ACC112 (cell line): ENCODE data around the gene BBS9.

Experiments used
- H2AFZ ChIP-seq: fragments of 200-600 bp; sonication (generic); one replicate; pipeline ENCODE4 v1.6.0; 2017; ENCODE audit warnings: antibody characterized with exemption, low read length; ENCODE audit not compliant: unreplicated experiment
- H3K27ac ChIP-seq: fragments of 200-600 bp; sonication (generic); 2 replicates; pipeline ENCODE4 v1.5.1; 2014; ENCODE audit warnings: low read depth, mild to moderate bottlenecking, antibody characterized with exemption, low read length, moderate library complexity
- H3K27me3 ChIP-seq: fragments of 200-600 bp; sonication (generic); 2 replicates; pipeline ENCODE4 v1.6.1; 2014; ENCODE audit warnings: mild to moderate bottlenecking, antibody characterized with exemption, low read length, moderate library complexity, mixed read lengths; ENCODE audit not compliant: insufficient read depth
- H3K36me3 ChIP-seq: fragments of 200-600 bp; sonication (generic); 2 replicates; pipeline ENCODE4 v1.6.1; 2016; ENCODE audit warnings: mild to moderate bottlenecking, antibody characterized with exemption, low read length, moderate library complexity, mixed read lengths; ENCODE audit not compliant: insufficient read depth
- H3K4me1 ChIP-seq: fragments of 200-600 bp; sonication (generic); one replicate; pipeline ENCODE4 v1.6.1; 2016; ENCODE audit warnings: low read length, mixed read lengths; ENCODE audit not compliant: insufficient read depth, unreplicated experiment, control insufficient read depth
- H3K4me3 ChIP-seq: fragments of 200-600 bp; sonication (generic); 2 replicates; pipeline ENCODE4 v1.5.1; 2014; ENCODE audit warnings: mild to moderate bottlenecking, low read depth, low read length
- H3K79me2 ChIP-seq: fragments of 200-600 bp; sonication (generic); one replicate; pipeline ENCODE4 v1.6.0; 2016; ENCODE audit warnings: low read length; ENCODE audit not compliant: control insufficient read depth, unreplicated experiment, insufficient read depth

Gene BBS9

DNA sequence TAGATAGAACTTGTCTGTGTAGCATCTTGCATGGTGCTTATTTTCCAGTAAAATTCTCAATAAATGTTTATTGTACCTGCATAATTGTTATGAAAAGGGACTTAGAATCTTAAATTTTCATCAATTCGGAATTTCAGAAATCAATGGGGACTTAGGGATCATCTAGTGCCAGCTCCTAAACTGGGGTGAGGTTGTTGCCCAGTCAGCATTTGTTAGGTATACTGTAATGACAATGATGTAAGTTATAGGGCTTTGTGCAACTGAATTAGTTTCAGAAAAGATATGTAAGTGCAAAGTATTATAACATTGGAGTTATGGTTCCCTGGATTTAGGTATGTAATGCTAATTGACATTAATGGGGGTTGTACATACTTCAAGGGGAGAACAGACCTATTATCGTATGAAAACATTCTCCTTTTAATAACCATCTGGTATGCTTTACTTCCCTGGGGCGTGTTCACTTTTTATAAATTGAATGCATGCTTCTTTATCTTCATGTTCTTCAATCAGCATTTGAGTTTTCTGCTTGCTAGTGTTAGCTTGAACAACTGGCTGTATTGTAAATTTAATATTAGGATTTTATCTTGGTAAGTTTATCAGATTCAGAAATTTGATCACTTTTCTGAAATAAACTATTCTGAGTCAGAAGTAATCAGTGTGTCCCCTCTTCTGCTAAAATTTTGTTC is 270.3 kb downstream of the BBS9 start:
- H3K27ac ChIP-seq = no peak overlapping the region
- no peaks in the 10 kb centered on the region for H3K4me1 ChIP-seq
- no peaks in the 10 kb centered on the region for H3K79me2 ChIP-seq
- H3K36me3 ChIP-seq = no peaks in the 10 kb centered on the region
- no peaks in the 10 kb centered on the region for H3K27me3 ChIP-seq
- H2AFZ ChIP-seq = no peak overlapping the region
- no peak overlapping the region for H3K4me3 ChIP-seq

DNA sequence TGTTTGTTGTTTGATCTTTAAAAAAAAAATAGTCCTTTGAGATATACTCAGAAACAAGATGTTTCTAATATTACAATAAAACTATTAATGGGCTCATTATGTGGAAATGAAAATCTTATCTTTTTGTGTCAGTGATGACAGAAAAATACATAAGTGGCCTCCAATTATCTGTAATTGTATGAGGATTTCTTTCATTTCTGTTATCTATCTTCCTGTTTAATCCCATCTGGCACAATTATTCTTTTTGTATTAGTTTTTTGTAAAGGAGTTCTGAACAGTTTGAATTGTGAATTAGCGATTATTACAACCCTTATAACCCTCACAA is 270.8 kb downstream of the BBS9 start:
- no peak overlapping the region for H2AFZ ChIP-seq
- no peaks in the 10 kb centered on the region for H3K79me2 ChIP-seq
- H3K36me3 ChIP-seq = no peaks in the 10 kb centered on the region
- H3K27me3 ChIP-seq = no peaks in the 10 kb centered on the region
- no peak overlapping the region for H3K27ac ChIP-seq
- H3K4me1 ChIP-seq = no peaks in the 10 kb centered on the region
- H3K4me3 ChIP-seq = no peak overlapping the region

DNA sequence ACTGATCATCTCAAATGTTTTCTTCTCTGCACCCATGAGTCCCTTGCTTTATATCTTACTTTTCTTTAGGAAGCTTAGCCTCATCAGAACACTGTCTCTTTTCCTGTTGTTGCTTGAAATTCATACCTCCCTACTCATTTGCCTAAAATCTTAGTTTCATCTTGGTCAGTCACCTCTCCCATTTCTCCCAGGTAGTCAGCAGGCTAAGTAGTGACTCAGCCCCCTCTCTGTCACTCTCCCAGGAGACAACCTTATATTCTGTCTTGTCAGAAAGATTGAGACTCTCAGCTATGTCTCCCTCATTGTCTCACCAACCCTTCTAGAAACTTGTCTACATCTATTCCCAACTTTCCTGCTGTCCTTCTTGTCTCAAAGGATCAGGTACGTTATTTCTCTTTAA is 280.9 kb downstream of the BBS9 start:
- H3K79me2 ChIP-seq = no peaks in the 10 kb centered on the region
- H3K36me3 ChIP-seq = no peaks in the 10 kb centered on the region
- no peak overlapping the region for H2AFZ ChIP-seq
- H3K27ac ChIP-seq = no peak overlapping the region
- no peak overlapping the region for H3K4me3 ChIP-seq
- H3K4me1 ChIP-seq = no peaks in the 10 kb centered on the region
- no peaks in the 10 kb centered on the region for H3K27me3 ChIP-seq

DNA sequence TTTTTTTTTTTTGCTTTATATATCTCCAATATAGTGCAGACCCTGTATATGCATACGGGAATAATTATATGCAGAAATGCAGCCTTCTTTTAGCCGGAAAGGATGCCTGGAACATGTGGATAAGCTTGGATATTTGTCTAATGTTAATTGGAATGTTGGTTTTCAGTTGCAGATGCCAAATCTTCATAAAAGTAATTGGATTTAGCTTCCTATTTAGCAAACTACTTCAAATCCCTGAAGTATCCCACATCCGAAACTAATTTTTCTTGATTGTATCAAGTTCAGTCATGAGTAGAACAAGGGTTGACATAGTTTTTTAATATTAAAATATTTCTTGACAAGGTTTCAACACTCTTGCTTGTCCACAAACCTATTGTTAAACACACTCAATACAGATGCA is 281.7 kb downstream of the BBS9 start:
- Histone ChIP-seq H2AFZ (no peak overlapping the region), H3K4me1 (no peaks in the 10 kb centered on the region), H3K4me3 (no peak overlapping the region), H3K27ac (no peak overlapping the region), H3K36me3 (no peaks in the 10 kb centered on the region), H3K79me2 (no peaks in the 10 kb centered on the region), H3K27me3 (no peaks in the 10 kb centered on the region)

DNA sequence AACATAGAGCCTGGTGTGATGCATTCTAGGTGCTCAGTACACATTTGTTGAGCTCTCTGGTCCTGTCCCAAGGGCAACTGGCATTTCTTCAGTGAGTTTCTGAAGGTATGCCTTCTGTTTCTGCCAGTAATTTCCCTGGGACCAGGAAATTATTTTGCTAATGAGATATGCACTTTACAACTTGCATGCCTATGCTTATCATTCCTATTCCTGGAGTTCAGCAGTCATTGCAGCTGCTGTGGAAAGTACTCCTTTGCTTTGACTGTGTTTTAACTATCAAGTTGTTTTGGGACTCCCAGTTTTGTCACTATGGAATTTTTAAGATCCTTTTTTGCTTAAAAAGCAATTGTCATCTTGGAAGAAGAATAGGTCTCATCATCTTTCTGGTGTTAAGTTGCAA is 283.0 kb downstream of the BBS9 start:
- Histone ChIP-seq H3K79me2 (no peaks in the 10 kb centered on the region), H3K27me3 (no peaks in the 10 kb centered on the region), H3K4me1 (no peaks in the 10 kb centered on the region), H2AFZ (no peak overlapping the region), H3K36me3 (no peaks in the 10 kb centered on the region), H3K4me3 (no peak overlapping the region), H3K27ac (no peak overlapping the region)

DNA sequence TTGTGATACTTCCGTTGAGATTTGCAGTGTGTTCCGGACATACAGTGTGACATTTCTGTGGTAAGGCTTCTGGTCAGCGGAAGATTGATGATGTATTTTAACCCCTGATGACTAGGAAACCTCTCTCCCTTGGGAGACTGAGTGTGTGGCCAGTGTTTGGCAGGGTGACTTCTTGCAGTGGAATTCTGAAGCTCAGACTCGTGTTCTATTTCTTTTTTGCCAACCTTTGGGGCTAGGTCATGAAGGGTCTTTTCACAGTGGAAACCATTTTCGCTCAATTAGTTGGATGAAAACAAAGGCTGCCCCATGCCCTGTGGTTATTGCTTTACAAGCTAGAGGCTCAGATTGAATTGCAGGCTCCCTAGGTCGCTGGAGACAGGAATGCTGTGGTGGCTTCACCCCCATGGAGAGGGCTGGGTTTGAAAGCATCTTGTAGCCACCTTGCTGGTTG is 288.9 kb downstream of the BBS9 start:
- Histone ChIP-seq H3K36me3 (no peaks in the 10 kb centered on the region), H2AFZ (no peak overlapping the region), H3K4me1 (peaks cover 12% of the 10 kb centered on the region), H3K4me3 (no peak overlapping the region), H3K79me2 (no peaks in the 10 kb centered on the region), H3K27ac (no peak overlapping the region), H3K27me3 (no peaks in the 10 kb centered on the region)

DNA sequence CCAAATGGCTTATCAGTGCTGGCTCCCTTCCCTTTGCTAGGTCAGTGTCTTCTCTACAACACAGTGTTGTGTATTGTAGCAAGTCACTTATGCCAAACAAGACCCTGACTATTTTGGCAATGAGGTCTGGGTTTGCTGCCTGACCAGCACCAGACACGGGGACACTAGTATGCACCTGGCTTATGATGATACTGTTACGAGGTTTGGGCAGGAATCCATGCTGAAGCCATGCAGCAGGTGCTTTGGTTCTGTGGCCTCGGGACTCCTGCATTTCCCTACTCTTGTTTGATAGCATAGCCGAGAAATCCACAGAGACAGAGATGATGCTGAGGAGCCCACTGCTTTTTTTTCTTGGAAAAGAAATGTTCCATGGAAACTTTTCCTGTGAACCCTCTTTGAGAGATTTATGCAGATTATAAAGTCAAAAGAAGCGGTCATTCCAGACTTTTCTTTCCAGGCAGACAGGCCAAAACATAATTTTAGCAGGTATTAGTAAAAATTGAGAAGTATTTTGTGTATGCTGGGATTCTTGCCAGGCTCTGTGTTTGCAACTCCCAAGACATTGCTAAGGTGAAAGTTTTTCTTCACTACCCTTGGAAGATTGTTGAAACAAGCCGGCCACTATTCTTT is 291.1 kb downstream of the BBS9 start:
- Histone ChIP-seq H3K27ac (no peak overlapping the region), H3K4me3 (no peak overlapping the region), H2AFZ (no peak overlapping the region)

DNA sequence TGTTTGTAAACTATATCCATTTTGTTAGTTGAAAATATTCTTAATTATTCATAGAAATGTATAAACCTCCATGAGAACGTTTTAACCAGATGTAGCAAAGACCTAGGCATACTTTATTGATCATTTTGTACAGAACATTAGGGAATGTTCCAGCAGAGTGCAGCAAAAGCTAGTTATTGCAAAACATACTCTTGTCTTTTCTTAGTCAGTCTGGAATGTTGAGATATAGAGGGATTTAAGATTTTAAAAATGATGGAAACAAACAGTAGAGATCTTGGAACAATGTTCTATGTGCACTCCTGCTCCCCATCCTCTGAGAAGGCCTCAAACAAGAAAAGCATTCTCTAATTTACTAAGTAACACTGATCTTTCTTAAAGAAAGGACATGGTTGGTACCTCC is 292.1 kb downstream of the BBS9 start:
- peaks cover 12% of the 10 kb centered on the region for H3K4me1 ChIP-seq
- no peaks in the 10 kb centered on the region for H3K79me2 ChIP-seq
- H3K36me3 ChIP-seq = no peaks in the 10 kb centered on the region
- no peak overlapping the region for H3K4me3 ChIP-seq
- H3K27me3 ChIP-seq = no peaks in the 10 kb centered on the region
- H3K27ac ChIP-seq = no peak overlapping the region
- no peak overlapping the region for H2AFZ ChIP-seq

More for the DNA sequence above, 291.1 kb downstream of the BBS9 start:
- Histone ChIP-seq H3K4me1 (peaks cover 12% of the 10 kb centered on the region), H3K27me3 (no peaks in the 10 kb centered on the region), H3K36me3 (no peaks in the 10 kb centered on the region), H3K79me2 (no peaks in the 10 kb centered on the region)

DNA sequence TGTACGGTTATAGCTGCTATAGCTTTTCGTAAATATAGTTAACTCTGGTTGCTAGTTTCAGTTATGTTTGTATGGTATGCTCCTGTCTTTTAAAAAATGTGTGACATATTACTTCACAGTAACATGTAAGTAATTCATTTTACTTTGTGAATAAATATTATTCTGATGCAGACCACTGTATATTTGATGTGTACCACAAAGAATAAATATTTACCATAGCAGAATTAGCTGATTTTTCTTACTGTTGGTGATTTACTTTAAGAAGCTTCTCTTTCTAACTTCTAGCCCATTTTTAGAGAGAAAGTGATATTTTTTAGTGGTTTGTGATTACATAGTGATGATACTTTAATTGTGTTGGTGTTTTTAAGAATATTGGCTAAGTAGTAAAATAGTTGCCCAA is 292.8 kb downstream of the BBS9 start:
- no peaks in the 10 kb centered on the region for H3K27me3 ChIP-seq
- H2AFZ ChIP-seq = no peak overlapping the region
- H3K79me2 ChIP-seq = no peaks in the 10 kb centered on the region
- H3K27ac ChIP-seq = no peak overlapping the region
- peaks cover 12% of the 10 kb centered on the region for H3K4me1 ChIP-seq
- no peaks in the 10 kb centered on the region for H3K36me3 ChIP-seq
- H3K4me3 ChIP-seq = no peak overlapping the region

DNA sequence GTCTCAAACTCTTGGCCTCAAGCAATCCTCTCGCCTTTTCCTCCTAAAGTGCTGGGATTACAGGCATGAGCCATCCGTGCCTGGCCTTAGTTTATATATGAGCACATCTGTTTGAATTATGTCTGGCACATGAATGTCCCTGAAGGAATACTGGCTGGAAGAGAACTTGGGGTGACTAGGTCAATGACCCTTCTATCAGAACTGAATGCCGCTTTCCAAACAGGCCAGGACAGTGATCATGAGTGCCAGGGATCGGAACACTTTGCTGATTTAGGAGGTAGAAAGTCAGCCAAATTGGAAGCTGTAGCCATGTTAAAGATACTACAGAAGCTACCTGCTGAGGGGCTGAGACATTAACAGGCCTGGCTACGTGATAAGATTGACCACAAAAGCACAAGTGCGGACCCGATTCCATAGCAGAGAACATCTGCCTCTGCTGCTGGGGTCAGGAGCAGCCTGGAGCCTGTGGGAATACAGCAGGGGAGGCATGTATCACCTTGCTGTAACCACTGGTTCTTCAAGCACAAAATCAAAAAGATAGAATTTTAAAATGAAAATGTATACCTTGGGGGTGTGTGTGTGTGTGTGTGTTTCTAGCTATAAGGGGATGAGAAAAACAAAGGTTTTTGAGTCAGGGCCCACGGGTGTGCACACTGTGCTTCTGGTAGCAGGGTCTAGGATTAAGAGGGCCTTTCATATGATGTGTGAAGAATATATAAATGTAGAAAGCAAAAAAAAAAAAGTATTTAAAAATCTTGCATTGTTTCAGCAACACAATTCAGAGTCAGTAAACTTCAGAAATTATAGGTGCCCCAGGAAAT is 293.7 kb downstream of the BBS9 start:
- no peaks in the 10 kb centered on the region for H3K79me2 ChIP-seq
- no peak overlapping the region for H2AFZ ChIP-seq
- H3K27ac ChIP-seq = no peak overlapping the region
- H3K4me1 ChIP-seq = peaks cover 9% of the 10 kb centered on the region
- no peaks in the 10 kb centered on the region for H3K36me3 ChIP-seq
- no peaks in the 10 kb centered on the region for H3K27me3 ChIP-seq
- H3K4me3 ChIP-seq = no peak overlapping the region

DNA sequence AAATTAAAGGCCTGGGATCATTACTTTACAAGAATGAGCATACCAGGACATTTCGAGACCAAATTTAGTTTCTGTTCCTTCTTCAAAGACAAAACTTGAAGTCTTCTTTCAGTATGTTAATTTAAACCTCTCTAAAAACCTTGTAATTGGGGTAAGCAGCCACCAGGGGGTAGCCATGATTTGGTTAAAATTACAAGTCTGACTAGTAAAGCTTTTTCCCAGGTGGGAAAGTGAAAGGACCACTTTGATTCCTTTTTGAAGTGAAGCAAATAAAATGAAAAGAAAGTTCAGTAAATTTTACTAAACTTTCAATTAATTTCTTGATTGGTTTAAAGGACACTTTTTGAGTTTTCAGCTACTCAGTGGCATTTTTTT is 294.3 kb downstream of the BBS9 start:
- H2AFZ ChIP-seq = no peak overlapping the region
- no peak overlapping the region for H3K4me3 ChIP-seq
- H3K27me3 ChIP-seq = no peaks in the 10 kb centered on the region
- H3K27ac ChIP-seq = no peak overlapping the region
- H3K36me3 ChIP-seq = no peaks in the 10 kb centered on the region
- no peaks in the 10 kb centered on the region for H3K79me2 ChIP-seq
- peaks cover 3% of the 10 kb centered on the region for H3K4me1 ChIP-seq
